Tibial nerve (tissue), 4 donors: Measurements from ENCODE around the gene FGF14.

ENCODE experiments used
- EP300 ChIP-seq, 2 donors: sonication (generic); formaldehyde crosslinking; IDR thresholded peaks; one replicate each; pipeline ENCODE4 v1.6.1; 2017; ENCODE audit warnings: antibody characterized with exemption in 2 of 2, mild to moderate bottlenecking in 1 of 2
- TF ChIP-seq, protein P1 (sequence below), 5 experiments: fragments of 200-600 bp in 3 of 5; fragments of 450-650 bp in 2 of 5; sonication (generic) in 3 of 5; IDR thresholded peaks; one replicate each; pipeline ENCODE4 v1.5.1; 2016 to 2019; ENCODE audit warnings: antibody characterized with exemption in 5 of 5, mild to moderate bottlenecking in 3 of 5, moderate library complexity in 2 of 5

DNA sequence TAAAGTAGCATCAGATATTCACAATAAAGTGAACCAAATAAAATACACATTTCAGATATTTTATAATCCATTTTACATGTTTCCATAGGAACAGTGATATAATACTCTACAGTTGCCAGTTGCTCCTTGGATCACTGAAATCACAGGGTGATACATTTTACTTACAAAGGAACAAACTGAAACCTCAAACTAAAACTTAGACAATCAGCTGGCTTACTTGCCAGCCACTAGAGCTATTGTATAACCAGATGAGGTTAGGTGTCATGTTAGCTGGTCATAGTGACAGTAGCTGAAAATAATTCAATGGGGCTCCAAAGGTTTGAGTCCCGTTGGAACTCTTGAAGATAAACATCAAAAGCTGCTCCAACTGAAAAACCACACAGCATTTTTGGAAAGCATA is 674.7 kb downstream of the FGF14 start:
- no peak for TF ChIP-seq EP300 (IDR thresholded peaks at IDR 0.05)
- TF ChIP-seq, protein P1, sequence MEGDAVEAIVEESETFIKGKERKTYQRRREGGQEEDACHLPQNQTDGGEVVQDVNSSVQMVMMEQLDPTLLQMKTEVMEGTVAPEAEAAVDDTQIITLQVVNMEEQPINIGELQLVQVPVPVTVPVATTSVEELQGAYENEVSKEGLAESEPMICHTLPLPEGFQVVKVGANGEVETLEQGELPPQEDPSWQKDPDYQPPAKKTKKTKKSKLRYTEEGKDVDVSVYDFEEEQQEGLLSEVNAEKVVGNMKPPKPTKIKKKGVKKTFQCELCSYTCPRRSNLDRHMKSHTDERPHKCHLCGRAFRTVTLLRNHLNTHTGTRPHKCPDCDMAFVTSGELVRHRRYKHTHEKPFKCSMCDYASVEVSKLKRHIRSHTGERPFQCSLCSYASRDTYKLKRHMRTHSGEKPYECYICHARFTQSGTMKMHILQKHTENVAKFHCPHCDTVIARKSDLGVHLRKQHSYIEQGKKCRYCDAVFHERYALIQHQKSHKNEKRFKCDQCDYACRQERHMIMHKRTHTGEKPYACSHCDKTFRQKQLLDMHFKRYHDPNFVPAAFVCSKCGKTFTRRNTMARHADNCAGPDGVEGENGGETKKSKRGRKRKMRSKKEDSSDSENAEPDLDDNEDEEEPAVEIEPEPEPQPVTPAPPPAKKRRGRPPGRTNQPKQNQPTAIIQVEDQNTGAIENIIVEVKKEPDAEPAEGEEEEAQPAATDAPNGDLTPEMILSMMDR (IDR thresholded peaks at IDR 0.05) = no peak
